HepG2 (cell line): ENCODE data around the gene PLS1. TPM values are rescaled to one million over a fixed set of nuclear protein-coding genes. Genes with fewer than 3 reads are reported as not detected.

ENCODE experiments used
- ATAC-seq: fragments of 200-7000 bp; cut with Tn5 transposase; 3 replicates; pipeline ENCODE4 v1.9.1; 2020; ENCODE audit warnings: mild to moderate bottlenecking, moderate library complexity
- BruUV-seq: library from RNA; stranded (reverse); fragments of 400-500 nt; replicated peaks from 2 replicates; lab custom pipeline; 2021; lab: Mats Ljungman, UMichigan
- CTCF ChIA-PET: fragments of 300-600 bp; formaldehyde crosslinking; extraction: SDS; loops from one replicate; lab custom pipeline; 2021; ENCODE audit warnings: low total read pairs, inconsistent platforms, low intra/inter-chr PET ratio; lab: Yijun Ruan, JAX
- POLR2A ChIA-PET: fragments of 350-600 bp; sonication (Branson Sonifier 250); formaldehyde crosslinking; loops from one replicate; lab custom pipeline; 2020; ENCODE audit warnings: antibody characterized with exemption, inconsistent platforms; lab: Yijun Ruan, JAX
- DNase-seq: peaks from one replicate; pipeline ENCODE4 v3.0.0-alpha.2; 2015; ENCODE audit warnings: low spot score
- FAIRE-seq: peaks from 3 replicates; lab custom pipeline; 2011; peaks lifted over from hg19 to GRCh38; lab: Jason Lieb, UNC
- H2AFZ ChIP-seq: one replicate; pipeline ENCODE4 v1.6.1; 2011; ENCODE audit warnings: low read length, inconsistent platforms
- H3K27ac ChIP-seq: fragments of 300-600 bp; 3 replicates; pipeline ENCODE4 v1.8.0; 2011; ENCODE audit warnings: mixed run types, mild to moderate bottlenecking, mixed read lengths, low read length, inconsistent platforms; ENCODE audit not compliant: insufficient read depth; ENCODE audit errors: extremely low read length
- H3K27me3 ChIP-seq, 2 experiments: fragments of 200-600 bp in 1 of 2; 2 replicates in 1 of 2; 3 replicates in 1 of 2; pipeline versions ENCODE4 v1.6.0 to v1.8.0; 2011; ENCODE audit warnings: low read length in 2 of 2, mild to moderate bottlenecking in 2 of 2, moderate library complexity in 2 of 2, inconsistent platforms in 1 of 2; ENCODE audit not compliant: insufficient read depth in 2 of 2, control insufficient read depth in 1 of 2
- H3K36me3 ChIP-seq, 2 experiments: fragments of 200-600 bp in 1 of 2; replicated peaks in 1 of 2; 2 replicates in 1 of 2; 3 replicates in 1 of 2; pipeline versions ENCODE4 v1.5.1 to v1.8.0; 2011; ENCODE audit warnings: low read length in 2 of 2, inconsistent platforms in 1 of 2; ENCODE audit not compliant: insufficient read depth in 2 of 2, control insufficient read depth in 1 of 2
- H3K4me1 ChIP-seq: 2 replicates; pipeline ENCODE4 v1.5.1; 2012; ENCODE audit warnings: low read length, inconsistent platforms; ENCODE audit not compliant: insufficient read depth
- H3K4me2 ChIP-seq: 2 replicates; pipeline ENCODE4 v1.6.0; 2011; ENCODE audit warnings: low read depth, low read length, inconsistent platforms
- H3K4me3 ChIP-seq, 3 experiments: fragments of 200-600 bp in 1 of 3; sonication (generic), shearing (Covaris generic) in 1 of 3; replicated peaks in 1 of 3; 2 replicates each; pipeline ENCODE4 v1.5.1; 2011 to 2016; ENCODE audit warnings: low read length in 3 of 3, inconsistent platforms in 2 of 3, low read depth in 2 of 3, mild to moderate bottlenecking in 2 of 3, control low read depth in 1 of 3, mixed read lengths in 1 of 3; ENCODE audit not compliant: insufficient read depth in 1 of 3
- H3K79me2 ChIP-seq: one replicate; pipeline ENCODE4 v1.6.1; 2011; ENCODE audit warnings: low read length, inconsistent platforms; ENCODE audit not compliant: insufficient read depth
- H3K9ac ChIP-seq: 2 replicates; pipeline ENCODE4 v1.6.0; 2011; ENCODE audit warnings: mild to moderate bottlenecking, low read depth, low read length, inconsistent platforms; ENCODE audit not compliant: insufficient read depth
- H3K9me3 ChIP-seq: 2 replicates; pipeline ENCODE4 v1.5.1; 2012; ENCODE audit warnings: mild to moderate bottlenecking, low read length
- H4K20me1 ChIP-seq: 2 replicates; pipeline ENCODE4 v1.6.0; 2011; ENCODE audit warnings: inconsistent platforms, mild to moderate bottlenecking, low read length, moderate library complexity; ENCODE audit not compliant: insufficient read depth
- AGO1 ChIP-seq: fragments of 200-400 bp; formaldehyde crosslinking; IDR thresholded peaks from 2 replicates; pipeline ENCODE4 v1.6.1; 2017; ENCODE audit warnings: mild to moderate bottlenecking, low read depth, low read length, moderate library complexity; ENCODE audit not compliant: poor library complexity, severe bottlenecking
- AGO2 ChIP-seq: fragments of 200-400 bp; formaldehyde crosslinking; optimal IDR thresholded peaks from 2 replicates; pipeline ENCODE3; 2017; ENCODE audit warnings: mild to moderate bottlenecking, low read depth, low read length, moderate library complexity
- ELF4 ChIP-seq: sonication (generic); formaldehyde crosslinking; IDR thresholded peaks from 2 replicates; pipeline ENCODE4 v1.5.0; 2020; ENCODE audit warnings: missing genetic modification reagents, mild to moderate bottlenecking, moderate library complexity, borderline replicate concordance
- IRF2 ChIP-seq: IDR thresholded peaks from 2 replicates; pipeline ENCODE4 v1.6.1; 2018; ENCODE audit warnings: missing genetic modification reagents, missing compliant biosample characterization
- SIX4 ChIP-seq: sonication (generic); formaldehyde crosslinking; IDR thresholded peaks from 2 replicates; pipeline ENCODE4 v1.4.0; 2020; ENCODE audit warnings: missing genetic modification reagents
- TEAD3 ChIP-seq: optimal IDR thresholded peaks from 2 replicates; pipeline ENCODE3; 2016; ENCODE audit warnings: borderline replicate concordance
- ZNF318 ChIP-seq: sonication (generic); formaldehyde crosslinking; IDR thresholded peaks from 2 replicates; pipeline ENCODE4 v1.4.0; 2020; ENCODE audit warnings: mild to moderate bottlenecking, missing genetic modification reagents
- ZNF382 ChIP-seq: sonication (generic); formaldehyde crosslinking; IDR thresholded peaks from 2 replicates; pipeline ENCODE4 v1.5.0; 2020; ENCODE audit warnings: missing genetic modification reagents, mild to moderate bottlenecking, borderline replicate concordance
- ZNF607 ChIP-seq: sonication (generic); formaldehyde crosslinking; IDR thresholded peaks from 2 replicates; pipeline ENCODE4 v1.5.1; 2020; ENCODE audit warnings: missing genetic modification reagents, mild to moderate bottlenecking, borderline replicate concordance
- WGBS: methylation state at CpG from one replicate; pipeline ENCODE4 v1.1.6; 2017; ENCODE audit warnings: low lambda C conversion rate; 5-methylcytosine and 5-hydroxymethylcytosine counted together
- in situ Hi-C: cut with HindIII; loops from 2 replicates; pipeline ENCODE4 v1.10.0; 2017; ENCODE audit warnings: low pct_unique_long_range_greater_than_20kb; ENCODE audit not compliant: extremely low pct_ligation_motif_present
- intact Hi-C: fragments of 100-400 bp; cut with micrococcal nuclease; formaldehyde crosslinking; loops from one replicate; pipeline ENCODE4 v1.10.0; 2022; ENCODE audit not compliant: unreplicated experiment
- polyA plus RNA-seq, 8 experiments: library from polyadenylated mRNA; depleted of rRNA in 3 of 8; stranded (reverse) in 7 of 8; unstranded in 1 of 8; fragments of >200 nt; fragmentation: Illumina TruSeq in 4 of 8; extraction: Trizol in 4 of 8; gene quantifications; 2 replicates each; pipeline versions ENCODE4 v1.2.1 to v1.2.3, GENCODE V29; 2011 to 2016; ENCODE audit warnings: low read depth in 4 of 8, missing spikeins in 1 of 8, mixed read lengths in 1 of 8; ENCODE audit not compliant: insufficient read depth in 1 of 8
- total RNA-seq, 5 experiments: library from RNA; depleted of rRNA; stranded (reverse); fragments of >200 nt; fragmentation: Illumina TruSeq; extraction: Trizol; gene quantifications; 2 replicates each; pipeline ENCODE4 v1.2.3, GENCODE V29; 2016; ENCODE audit warnings: low read depth in 1 of 5

The PLS1 gene
- total and polyA plus RNA-seq, 2 of the 13 experiments (the other 11 are each of a cell fraction or from before 2014, with no cell fraction given) = 11.2 to 21.1 TPM

- intact Hi-C loops (loop anchor here (10.0 kb wide), 1 partner anchor 130 kb away; the partner anchor contains the start of gene XRN1), in situ Hi-C loops (no loop called here)
- H3K79me2 ChIP-seq = peaks cover 31% of the 10 kb centered on the region
- ChIA-PET POLR2A (no interaction called here), CTCF (no interaction called here)
- no peak overlapping the region for H3K9ac ChIP-seq
- DNase-seq (no peak), ATAC-seq (no peak), FAIRE-seq (no peak)
- H3K9me3 ChIP-seq = no peaks in the 10 kb centered on the region
- H3K27me3 ChIP-seq = no peaks in the 10 kb centered on the region; a peak in 1 of 5 replicates
- H3K4me2 ChIP-seq = no peak overlapping the region
- WGBS = 93% methylated on average over 1 of the region's 1 CpG
- no peaks in the 10 kb centered on the region for H4K20me1 ChIP-seq
- H3K27ac ChIP-seq = no peak overlapping the region
- peaks cover 14% of the 10 kb centered on the region for H3K4me1 ChIP-seq
- no peak overlapping the region for H3K4me3 ChIP-seq
- BruUV-seq = no TSS peak
- H3K36me3 ChIP-seq = no peaks in the 10 kb centered on the region
- no peak overlapping the region for H2AFZ ChIP-seq
- no peak for TF ChIP-seq AGO2
- no peak for TF ChIP-seq IRF2 (CRISPR knock-in tag)
- no peak for TF ChIP-seq ZNF318 (CRISPR knock-in tag)
- TF ChIP-seq SIX4 (CRISPR knock-in tag) = no peak
- no peak for TF ChIP-seq TEAD3 (CRISPR knock-in tag)
- no peak for TF ChIP-seq AGO1
- TF ChIP-seq ZNF607 (CRISPR knock-in tag) = no peak
- TF ChIP-seq ZNF382 (CRISPR knock-in tag) = no peak
- TF ChIP-seq ELF4 (CRISPR knock-in tag) = no peak
Observed at GRCh38 chr3:142574665-142575064, 21.5 kb upstream of the PLS1 start.
